GM12878 (cell line): Measurements from ENCODE around the gene KRT7. TPM values are rescaled to one million over a fixed set of nuclear protein-coding genes. Genes with fewer than 3 reads are reported as not detected.

Experiments
- ATAC-seq: fragments of 200-7000 bp; cut with Tn5 transposase; 3 replicates; pipeline ENCODE4 v1.9.1; 2020; ENCODE audit warnings: mild to moderate bottlenecking, moderate library complexity
- BruUV-seq: library from RNA; stranded (reverse); fragments of 400-500 nt; replicated peaks from 2 replicates; lab custom pipeline; 2021; lab: Mats Ljungman, UMichigan
- CTCF ChIA-PET: fragments of 300-600 bp; sonication (Branson Sonifier 250); formaldehyde crosslinking; extraction: SDS; loops from one replicate; lab custom pipeline; 2021; ENCODE audit warnings: inconsistent platforms; lab: Yijun Ruan, JAX
- POLR2A ChIA-PET: fragments of 350-600 bp; formaldehyde crosslinking; extraction: SDS; loops from one replicate; lab custom pipeline; 2021; ENCODE audit warnings: inconsistent platforms; lab: Charles Lee
- RAD21 ChIA-PET: fragments of 300-600 bp; sonication (Branson Sonifier 250); formaldehyde crosslinking; loops from one replicate; lab custom pipeline; 2023; ENCODE audit warnings: antibody characterized with exemption; ENCODE audit not compliant: unreplicated experiment; lab: Charles Lee
- SMC1A ChIA-PET: fragments of 300-600 bp; sonication (Branson Sonifier 250); formaldehyde crosslinking; loops from one replicate; lab custom pipeline; 2023; ENCODE audit not compliant: unreplicated experiment, uncharacterized antibody; lab: Charles Lee
- DNase-seq: peaks from one replicate; pipeline ENCODE4 v3.0.0-alpha.2; 2011; ENCODE audit warnings: low read depth, low spot score
- FAIRE-seq: peaks from 3 replicates; lab custom pipeline; 2011; peaks lifted over from hg19 to GRCh38; lab: Jason Lieb, UNC
- H2AFZ ChIP-seq: 2 replicates; pipeline ENCODE4 v1.6.0; 2011; ENCODE audit warnings: low read depth, low read length, control low read depth; ENCODE audit not compliant: control insufficient read depth
- H3K27ac ChIP-seq: 2 replicates; pipeline ENCODE4 v1.5.1; 2011; ENCODE audit warnings: control low read depth; ENCODE audit not compliant: control insufficient read depth, insufficient read depth
- H3K27me3 ChIP-seq, 2 experiments: replicated peaks in 1 of 2; 2 replicates each; pipeline versions ENCODE4 v1.6.0 to v1.6.1; 2011; ENCODE audit warnings: low read length in 1 of 2; ENCODE audit not compliant: control insufficient read depth in 2 of 2, insufficient read depth in 2 of 2
- H3K36me3 ChIP-seq, 2 experiments: 2 replicates each; pipeline ENCODE4 v1.5.1; 2011; ENCODE audit warnings: low read length in 1 of 2; ENCODE audit not compliant: control insufficient read depth in 2 of 2, insufficient read depth in 2 of 2
- H3K4me1 ChIP-seq: 2 replicates; pipeline ENCODE4 v1.6.1; 2011; ENCODE audit warnings: mild to moderate bottlenecking, low read length, moderate library complexity, mixed read lengths; ENCODE audit not compliant: control insufficient read depth, insufficient read depth
- H3K4me2 ChIP-seq: 2 replicates; pipeline ENCODE4 v1.6.0; 2011; ENCODE audit warnings: control low read depth; ENCODE audit not compliant: control insufficient read depth, insufficient read depth
- H3K4me3 ChIP-seq: fragments of 200-600 bp; sonication (generic); 2 replicates; pipeline ENCODE4 v1.5.1; 2016
- H3K79me2 ChIP-seq: 2 replicates; pipeline ENCODE4 v1.6.0; 2011; ENCODE audit warnings: low read length; ENCODE audit not compliant: control insufficient read depth, insufficient read depth
- H3K9ac ChIP-seq: 2 replicates; pipeline ENCODE4 v1.8.0; 2011; ENCODE audit warnings: low read length, control low read depth, mixed read lengths; ENCODE audit not compliant: control insufficient read depth, insufficient read depth
- H3K9me3 ChIP-seq: replicated peaks from 3 replicates; pipeline ENCODE4 v1.5.1; 2011; ENCODE audit warnings: mild to moderate bottlenecking, low read length; ENCODE audit not compliant: control insufficient read depth, insufficient read depth
- H4K20me1 ChIP-seq: 2 replicates; pipeline ENCODE4 v1.6.0; 2011; ENCODE audit not compliant: control insufficient read depth, insufficient read depth
- BMI1 ChIP-seq: fragments of 450-650 bp; IDR thresholded peaks from 2 replicates; pipeline ENCODE4 v1.6.1; 2016; ENCODE audit warnings: mild to moderate bottlenecking, moderate library complexity, borderline replicate concordance
- CHD4 ChIP-seq: fragments of 200-600 bp; sonication (generic); IDR thresholded peaks from 2 replicates; pipeline ENCODE4 v1.6.1; 2016; ENCODE audit warnings: mild to moderate bottlenecking
- IRF5 ChIP-seq: fragments of 450-650 bp; IDR thresholded peaks from 2 replicates; pipeline ENCODE4 v1.6.1; 2017; ENCODE audit warnings: borderline replicate concordance
- NFXL1 ChIP-seq: fragments of 450-650 bp; IDR thresholded peaks from 2 replicates; pipeline ENCODE4 v1.6.1; 2017; ENCODE audit warnings: antibody characterized with exemption, mild to moderate bottlenecking, borderline replicate concordance
- POLR2AphosphoS5 ChIP-seq: IDR thresholded peaks from 2 replicates; pipeline ENCODE4 v1.6.1; 2011; ENCODE audit warnings: mild to moderate bottlenecking, low read length, inconsistent platforms
- RUNX3 ChIP-seq: IDR thresholded peaks from 2 replicates; pipeline ENCODE4 v1.6.1; 2012; ENCODE audit warnings: low read length, inconsistent platforms
- USF2 ChIP-seq: IDR thresholded peaks from 2 replicates; pipeline ENCODE4 v1.6.1; 2011; ENCODE audit warnings: low read depth, low read length, improper control_type of control experiment, borderline replicate concordance
- ZNF274 ChIP-seq: IDR thresholded peaks from one replicate; pipeline ENCODE4 v1.8.0; 2011; ENCODE audit not compliant: insufficient read length, insufficient read depth
- WGBS: methylation state at CpG from one replicate; pipeline ENCODE4 v1.1.6; 2016; ENCODE audit warnings: low lambda C conversion rate; ENCODE audit not compliant: insufficient replicate concordance, insufficient coverage; ENCODE audit errors: missing lambda C conversion rate; 5-methylcytosine and 5-hydroxymethylcytosine counted together
- in situ Hi-C: fragments of 300-500 bp; cut with MboI; formaldehyde crosslinking; loops from 9 replicates; pipeline ENCODE4 v1.14.3; 2018; ENCODE audit warnings: mixed read lengths
- intact Hi-C: fragments of 100-400 bp; cut with micrococcal nuclease; formaldehyde crosslinking; loops from one replicate; pipeline ENCODE4 v1.14.2; 2022; ENCODE audit not compliant: unreplicated experiment
- polyA plus RNA-seq, 11 experiments: library from polyadenylated mRNA; depleted of rRNA in 4 of 11; unstranded in 6 of 11; stranded (reverse) in 5 of 11; fragments of >200 nt; fragmentation: Nextera tagmentation in 4 of 11; fragmentation: Illumina TruSeq in 1 of 11; extraction: Ambion mirVana in 4 of 11; extraction: Trizol in 1 of 11; gene quantifications; 1 replicate in 1 of 11; 2 replicates in 10 of 11; pipeline versions ENCODE4 v1.2.1 to v1.2.3, GENCODE V29; 2011 to 2016; ENCODE audit warnings: inconsistent platforms in 2 of 11, missing spikeins in 2 of 11, low read depth in 1 of 11
- total RNA-seq, 4 experiments: library from RNA; depleted of rRNA in 3 of 4; stranded (reverse); fragments of >200 nt in 3 of 4; fragmentation: Illumina TruSeq in 1 of 4; extraction: Trizol in 1 of 4; gene quantifications; 2 replicates each; pipeline versions ENCODE4 v1.2.1 to v1.2.3, GENCODE V29; 2013 to 2021

The KRT7 gene
- total and polyA plus RNA-seq, 10 of the 15 experiments (the other 5 are each of a cell fraction or from before 2014, with no cell fraction given) = 0.90 to 18.7 (median 4.8) TPM

DNA sequence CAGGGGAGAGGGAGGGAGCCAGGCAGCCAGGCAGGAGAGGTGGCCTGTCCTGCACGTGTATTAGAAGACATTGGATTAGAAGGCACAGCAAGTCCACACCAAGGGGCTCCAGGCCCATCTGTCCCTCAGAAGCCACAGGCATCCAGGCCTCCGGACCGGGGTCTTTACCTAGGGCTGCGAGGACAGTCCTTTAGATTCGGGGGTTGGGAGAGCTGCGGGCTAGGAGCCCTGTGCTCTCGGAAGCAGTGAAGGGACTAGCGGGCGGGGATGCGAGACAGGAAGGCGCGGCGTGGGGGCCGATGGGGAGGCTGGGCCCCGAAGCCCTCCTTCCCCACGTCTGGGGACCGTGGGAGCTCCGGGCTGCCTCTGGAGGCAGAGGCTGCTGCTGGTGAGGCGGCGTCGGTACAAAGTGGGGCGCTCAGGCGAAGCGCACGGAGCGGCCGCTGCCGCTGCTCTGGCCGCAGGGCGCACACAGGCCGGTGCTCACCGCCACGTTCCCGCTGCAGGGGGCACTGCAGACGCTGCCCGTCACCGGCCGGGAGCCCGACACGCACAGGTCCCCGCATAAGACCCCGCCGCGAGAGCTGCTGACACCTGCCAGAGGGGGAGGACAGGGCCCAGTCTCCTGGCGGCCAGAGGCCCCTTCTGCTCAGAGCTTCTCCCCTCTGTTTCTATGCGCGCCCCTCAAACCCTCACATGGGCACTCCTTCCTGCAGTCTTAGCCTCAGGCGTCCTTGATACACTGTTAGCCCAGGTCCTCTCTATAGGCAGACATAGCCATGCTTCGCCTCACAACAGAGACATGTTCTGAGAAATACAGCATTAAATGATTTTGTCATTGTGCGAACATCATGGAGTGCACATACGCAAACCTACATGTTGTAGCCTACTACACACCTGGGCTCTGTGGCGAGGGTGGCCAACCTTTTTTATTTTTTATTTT, 17.3 kb downstream of the KRT7 start:
- Histone ChIP-seq H3K9me3 (no peaks in the 10 kb centered on the region), H3K79me2 (no peaks in the 10 kb centered on the region; the same call in 1 of the 2 replicates), H3K4me3 (no peak overlapping the region), H3K27ac (no peak overlapping the region), H3K27me3 (no peaks in the 10 kb centered on the region; a peak in 1 of 4 replicates), H3K4me1 (peaks cover 7% of the 10 kb centered on the region), H3K36me3 (no peaks in the 10 kb centered on the region), H4K20me1 (no peaks in the 10 kb centered on the region), H3K9ac (no peak overlapping the region), H2AFZ (no peak overlapping the region), H3K4me2 (0 out of 2 replicates have a peak overlapping the region, but pooled peaks have one; percentile 3)
- CTCF ChIA-PET = interaction anchor here (0.8 to 3.5 kb wide), 6 partner anchors 11 to 29 kb away, joined by 3 to 13 read pairs (median 4); no protein-coding TSS in a partner anchor
- WGBS = 73% methylated on average over 46 of the region's 52 CpGs
- RAD21 ChIA-PET = interaction anchor here (1.4 kb wide), 1 partner anchor 29 kb away, joined by 4 read pairs; no protein-coding TSS in a partner anchor
- intact Hi-C loops (no loop called here), in situ Hi-C loops (no loop called here)
- BruUV-seq = no TSS peak
- POLR2A ChIA-PET = no interaction called here
- ATAC-seq (peak; percentile 11; the same call in 2 of the 3 replicates), FAIRE-seq (no peak), DNase-seq (no peak)
- no peak for TF ChIP-seq NFXL1
- TF ChIP-seq USF2 = no peak
- TF ChIP-seq CHD4 = no peak
- TF ChIP-seq RUNX3 = no peak
- TF ChIP-seq ZNF274 = no peak
- TF ChIP-seq IRF5 = no peak
- no peak for TF ChIP-seq BMI1
- no peak for TF ChIP-seq POLR2AphosphoS5
- SMC1A ChIA-PET = interaction anchor here (1.0 to 1.9 kb wide), 3 partner anchors 18 to 78 kb away, joined by 4 to 5 read pairs (median 4); no protein-coding TSS in a partner anchor
